Umbilical cord (tissue), 2 donors: ENCODE data around the gene SLC25A48. TPM values are rescaled to one million over a fixed set of nuclear protein-coding genes. Genes with fewer than 3 reads are reported as not detected.

Experiments used
- DNase-seq: peaks from one replicate; pipeline ENCODE4 v3.0.0-alpha.2; 2015; ENCODE audit warnings: low spot score
- total RNA-seq: library from RNA; depleted of rRNA; stranded (reverse); fragments of >200 nt; gene quantifications from one replicate; pipeline ENCODE4 v1.2.3, GENCODE V29; 2014; ENCODE audit warnings: low replicate concordance; ENCODE audit not compliant: insufficient read depth

The SLC25A48 gene, protein sequence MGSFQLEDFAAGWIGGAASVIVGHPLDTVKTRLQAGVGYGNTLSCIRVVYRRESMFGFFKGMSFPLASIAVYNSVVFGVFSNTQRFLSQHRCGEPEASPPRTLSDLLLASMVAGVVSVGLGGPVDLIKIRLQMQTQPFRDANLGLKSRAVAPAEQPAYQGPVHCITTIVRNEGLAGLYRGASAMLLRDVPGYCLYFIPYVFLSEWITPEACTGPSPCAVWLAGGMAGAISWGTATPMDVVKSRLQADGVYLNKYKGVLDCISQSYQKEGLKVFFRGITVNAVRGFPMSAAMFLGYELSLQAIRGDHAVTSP
- 2.6 TPM for total RNA-seq

DNA sequence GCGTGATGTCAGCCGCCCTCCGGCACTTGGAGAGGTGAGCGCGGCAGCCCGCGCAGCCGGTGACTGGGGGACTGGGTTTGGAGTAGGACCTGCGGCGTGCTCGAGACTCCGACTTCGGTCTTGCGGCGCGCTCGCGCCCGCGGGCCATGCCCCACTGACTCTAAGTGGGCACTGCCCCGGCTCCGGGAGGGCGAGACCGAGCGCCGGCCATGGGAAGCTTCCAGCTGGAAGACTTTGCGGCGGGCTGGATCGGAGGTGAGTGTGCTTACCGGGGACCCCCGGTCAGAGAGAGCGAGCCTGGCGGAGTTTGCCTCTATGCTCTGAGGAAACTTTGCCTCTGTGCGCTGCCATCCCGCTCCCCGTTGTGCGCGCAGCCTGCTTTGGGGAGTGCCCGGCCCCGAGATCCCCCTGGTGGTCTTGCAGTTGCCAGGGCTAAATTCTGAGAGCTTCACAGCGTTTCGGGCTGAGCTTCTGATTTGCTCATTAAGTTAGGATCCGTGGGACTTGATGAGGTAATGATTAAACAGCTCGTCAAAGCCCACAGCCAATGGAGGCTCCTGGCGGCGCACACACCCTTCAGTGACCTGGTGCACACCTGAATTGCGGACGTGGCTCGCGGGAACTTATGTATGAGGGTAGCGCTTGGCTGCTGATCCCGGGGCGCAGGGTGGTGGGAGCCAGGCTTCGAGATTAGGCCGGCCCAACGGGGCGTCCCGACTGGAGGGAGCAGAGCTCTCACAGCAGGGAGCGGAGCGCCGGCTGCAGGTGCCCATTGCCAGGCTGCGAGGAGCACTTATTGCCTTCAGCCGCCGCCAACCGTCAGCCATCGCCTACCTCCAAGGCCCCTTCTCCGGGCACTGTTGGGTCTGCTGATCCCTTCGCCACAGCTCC, at the start of gene SLC25A48:
SLC25A48 (plus strand) TSS at position 25 of the 891 bp plus-strand sequence; CDS start at position 210, 185 bp downstream.
- DNase-seq, result peak; percentile 52

DNA sequence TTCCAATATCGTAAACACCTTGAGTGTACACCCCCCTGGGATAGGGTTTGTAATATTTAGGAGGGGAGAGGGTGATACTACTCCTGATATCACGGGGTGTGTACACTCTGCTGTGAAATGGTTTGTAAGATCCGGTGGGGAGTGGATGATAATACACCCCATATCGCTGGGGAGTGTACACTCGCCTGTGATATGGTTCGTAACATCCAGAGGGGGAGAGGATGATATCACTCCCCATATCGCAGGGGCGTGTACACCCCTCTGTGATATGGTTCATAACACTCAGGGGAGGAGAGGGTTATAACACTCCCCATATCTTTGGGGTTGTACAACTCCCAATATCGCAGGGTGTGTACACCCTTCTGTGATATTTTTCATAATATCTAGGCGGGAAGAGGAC, 33.8 kb upstream of the SLC25A48 start:
- DNase-seq, result no peak

DNA sequence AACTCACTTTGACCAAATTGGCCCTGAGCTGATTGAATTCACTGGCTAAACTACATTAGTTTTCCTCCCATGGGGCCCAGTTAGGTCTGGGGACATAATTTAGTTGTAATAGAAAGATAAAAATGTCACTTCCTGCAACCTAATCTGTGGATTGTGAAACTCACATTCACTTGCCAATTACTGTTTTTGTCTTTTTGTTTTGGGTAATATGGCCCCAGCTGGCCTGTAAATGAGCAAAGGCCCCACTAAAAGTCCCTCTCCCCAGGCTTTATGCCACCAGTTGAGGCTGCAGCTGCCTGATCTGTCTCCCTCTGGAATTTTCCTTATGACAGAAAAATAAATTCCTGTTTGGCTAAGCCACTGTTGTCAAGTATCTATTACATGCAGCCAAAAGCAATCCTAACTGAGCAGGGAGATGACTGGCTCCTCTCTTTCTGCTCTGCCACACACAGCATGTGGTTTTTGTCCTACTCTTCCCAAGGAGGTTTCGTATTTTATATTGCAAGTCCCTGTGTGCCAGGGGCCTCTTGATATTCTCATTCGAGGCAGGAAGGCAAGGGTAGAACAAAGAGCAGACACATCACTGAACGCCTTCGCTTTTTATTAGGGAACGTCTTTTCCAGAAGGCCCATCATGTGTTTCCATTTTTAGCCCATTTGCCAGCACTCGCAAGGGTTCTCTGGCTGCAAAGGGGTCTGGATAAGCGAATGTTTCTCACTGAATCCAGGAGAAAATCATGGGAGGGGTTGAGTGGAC, 24.1 kb upstream of the SLC25A48 start:
- no peak for DNase-seq

DNA sequence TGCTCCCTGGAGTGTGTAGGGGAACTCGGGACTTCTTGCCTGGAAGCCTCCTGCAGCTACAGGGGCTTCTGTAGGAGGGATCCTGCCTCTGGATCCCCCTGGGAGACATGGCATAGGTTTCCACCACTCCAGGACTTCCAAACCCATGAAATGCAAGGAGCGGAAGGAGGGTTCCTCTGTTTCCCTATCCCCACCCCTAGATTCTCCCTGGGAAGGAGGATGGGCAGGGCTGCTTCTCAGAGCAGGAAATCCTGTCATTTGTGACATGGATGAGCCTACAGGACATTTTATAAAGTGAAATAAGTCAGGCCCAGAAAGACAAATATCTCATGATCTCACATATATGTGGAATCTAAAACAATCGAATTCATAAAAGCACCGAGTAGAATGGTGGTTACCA, 23.5 kb upstream of the SLC25A48 start:
- no peak for DNase-seq

DNA sequence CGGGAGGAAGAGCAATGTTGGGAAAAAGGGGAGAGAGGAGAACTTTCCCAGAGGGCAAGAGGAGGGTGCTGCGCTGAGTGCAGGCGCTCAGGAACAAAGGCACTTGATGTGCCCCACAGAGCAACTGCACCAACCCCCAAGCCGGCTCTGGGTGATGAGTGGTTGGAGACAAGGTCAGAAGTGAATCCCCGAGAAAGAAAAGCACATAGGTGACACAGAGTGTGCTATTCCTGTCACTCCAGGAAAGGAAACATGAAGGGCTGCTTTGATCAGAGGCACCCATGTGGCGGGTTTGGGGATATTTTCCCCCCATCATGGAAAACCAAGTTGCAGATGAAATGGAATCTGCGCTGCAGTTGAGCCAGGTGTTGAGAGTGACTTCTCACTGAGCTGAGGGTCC, 20.7 kb upstream of the SLC25A48 start:
- no peak for DNase-seq

DNA sequence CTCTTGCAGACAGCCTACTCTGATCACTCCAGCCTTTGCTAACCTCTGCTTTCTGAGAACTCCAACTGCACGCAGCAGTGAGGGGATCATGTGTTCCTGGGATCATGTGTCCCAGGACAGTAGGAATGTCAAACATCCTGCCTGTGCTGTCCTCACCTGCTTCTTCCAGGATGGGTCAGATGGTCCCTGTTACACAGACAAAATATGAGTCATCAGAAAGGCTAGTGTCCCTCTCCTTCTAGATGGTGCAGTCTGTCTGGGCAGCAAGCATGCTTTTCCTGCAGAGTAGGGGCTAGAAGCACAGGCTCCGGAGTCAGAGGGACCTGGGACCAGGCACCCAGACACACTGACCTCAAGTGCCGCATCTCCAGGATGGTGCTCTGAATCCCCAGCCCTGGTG, 20.1 kb upstream of the SLC25A48 start:
- no peak for DNase-seq

DNA sequence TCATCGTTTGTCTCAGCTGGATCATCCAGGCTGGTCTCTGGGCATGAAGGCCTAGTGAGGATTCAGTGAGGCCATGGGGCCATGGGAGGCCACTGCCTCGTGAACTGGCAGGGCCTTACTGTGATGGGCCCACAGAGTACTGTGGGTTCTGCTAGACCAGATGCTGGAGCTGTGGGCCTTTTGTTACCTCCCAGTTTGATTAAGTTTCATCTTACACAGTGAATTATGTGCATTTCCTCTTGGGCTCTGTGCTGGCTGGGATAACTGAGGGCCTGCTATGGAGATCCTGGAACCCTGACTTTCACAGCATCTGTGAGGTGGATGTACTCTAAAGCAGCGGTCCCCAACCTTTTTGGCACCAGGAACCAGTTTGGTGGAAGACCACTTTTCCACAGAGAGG, 19.7 kb upstream of the SLC25A48 start:
- DNase-seq, result no peak

DNA sequence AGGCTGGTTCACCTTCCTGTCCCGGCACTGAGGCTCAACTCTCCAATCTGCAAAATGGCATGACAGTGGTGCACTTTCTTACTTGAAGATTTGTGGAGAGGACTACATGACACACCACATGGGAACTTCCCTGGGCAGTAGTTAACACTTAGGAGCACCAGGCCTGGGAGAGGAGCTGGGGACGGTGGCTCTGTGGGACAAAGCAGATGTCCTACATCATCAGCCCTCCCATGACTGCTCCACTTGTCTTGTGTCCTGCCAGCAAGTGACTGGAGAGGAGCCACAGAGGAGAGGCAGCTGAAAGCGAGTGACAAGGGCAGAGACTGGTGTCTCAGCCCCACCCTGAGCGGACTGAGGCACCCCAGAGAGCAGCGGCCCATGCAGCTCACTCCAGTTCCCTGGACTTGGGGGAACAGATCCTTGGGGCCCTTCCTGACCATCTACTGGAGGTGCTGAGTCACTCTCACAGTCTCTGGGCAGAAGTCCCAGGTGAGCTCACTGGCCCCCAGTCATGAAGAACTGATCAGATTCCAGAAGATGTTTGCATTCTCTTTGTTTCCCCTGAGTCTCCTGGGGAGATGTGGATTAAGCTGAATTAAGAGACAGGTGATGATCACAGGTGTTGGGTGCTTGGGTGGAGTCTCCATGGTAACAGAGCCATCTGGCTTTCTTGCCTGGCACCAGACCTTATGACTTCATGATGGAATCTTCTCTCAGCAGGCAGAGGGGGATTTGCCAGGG, 13.2 kb upstream of the SLC25A48 start:
- no peak for DNase-seq

DNA sequence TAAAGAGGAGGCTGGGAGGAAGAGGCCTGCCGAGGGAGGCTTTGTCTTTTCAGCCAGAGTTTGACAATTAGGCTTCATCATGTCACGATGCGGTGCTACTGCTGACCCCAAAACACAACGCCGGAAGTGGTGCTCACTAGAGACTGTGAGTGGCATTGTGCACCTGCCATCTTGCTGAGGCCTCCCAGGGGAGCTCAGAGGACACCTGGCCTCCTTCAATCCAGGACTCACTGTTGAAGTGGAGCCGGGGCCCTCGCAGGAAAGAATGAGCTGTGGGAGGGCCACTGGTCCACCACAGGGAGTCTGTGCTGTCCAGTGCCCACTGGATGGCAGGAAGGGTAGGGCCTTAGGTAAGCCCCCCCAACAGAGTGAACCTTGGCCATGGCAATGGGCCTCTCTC, 12.7 kb upstream of the SLC25A48 start:
- no peak for DNase-seq

DNA sequence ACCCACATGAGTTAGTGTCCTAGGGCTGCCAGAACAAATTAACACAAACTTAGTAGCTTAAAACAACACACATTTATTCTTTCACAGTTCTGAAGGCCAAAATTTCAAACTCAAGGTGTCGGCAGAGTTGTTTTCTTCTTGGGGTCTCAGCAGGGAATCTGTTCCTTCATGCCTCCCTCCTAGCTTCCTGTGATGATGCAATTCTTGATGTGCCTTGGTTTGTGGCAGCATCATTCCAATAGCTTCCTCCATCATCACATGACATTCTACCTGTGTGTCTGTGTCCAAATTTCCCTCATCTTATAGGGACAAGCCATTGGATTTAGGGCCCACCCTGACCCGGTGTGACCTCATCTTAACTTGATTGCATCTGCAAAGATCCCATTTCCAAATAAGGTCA, 12.2 kb upstream of the SLC25A48 start:
- no peak for DNase-seq

DNA sequence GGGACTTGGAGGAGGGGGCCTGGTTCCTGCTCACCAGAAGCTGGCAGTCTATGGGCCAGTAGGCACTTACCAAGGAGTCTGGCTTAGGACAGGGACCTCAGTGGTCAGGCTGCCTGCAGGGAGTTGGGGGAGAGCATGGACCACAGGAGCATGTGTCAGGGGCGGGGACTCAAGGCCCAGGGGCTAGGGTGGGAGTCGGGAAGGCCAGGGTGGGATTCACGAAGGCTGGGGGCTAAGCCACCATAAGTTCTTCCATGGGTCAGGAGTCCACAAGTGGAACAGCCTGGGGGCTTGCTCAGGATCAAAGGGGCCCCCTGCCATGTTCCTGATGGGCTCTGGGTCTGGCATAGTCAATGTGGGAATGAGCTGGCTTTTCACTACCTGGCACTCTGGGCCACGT, 11.5 kb upstream of the SLC25A48 start:
- DNase-seq, result no peak

DNA sequence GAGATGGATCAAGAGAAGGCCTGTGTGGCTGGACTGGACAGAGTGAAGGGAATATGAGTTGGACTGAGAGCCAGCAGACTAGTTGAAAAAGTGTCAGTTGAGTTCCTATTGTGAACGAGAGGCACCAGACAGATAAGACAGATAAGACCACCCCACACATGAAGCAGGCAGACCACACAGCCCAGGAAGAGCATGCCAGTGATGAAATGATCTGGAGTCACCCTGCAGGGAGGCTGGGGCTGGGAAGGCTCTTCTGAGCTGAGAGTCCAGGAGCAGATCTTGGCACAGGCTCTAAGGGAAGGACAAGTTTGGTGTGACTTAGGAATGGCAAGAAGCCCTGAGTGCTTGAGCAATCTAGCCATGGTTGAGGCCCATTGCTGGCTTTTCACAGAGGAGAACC, 10.6 kb upstream of the SLC25A48 start:
- DNase-seq, result no peak

DNA sequence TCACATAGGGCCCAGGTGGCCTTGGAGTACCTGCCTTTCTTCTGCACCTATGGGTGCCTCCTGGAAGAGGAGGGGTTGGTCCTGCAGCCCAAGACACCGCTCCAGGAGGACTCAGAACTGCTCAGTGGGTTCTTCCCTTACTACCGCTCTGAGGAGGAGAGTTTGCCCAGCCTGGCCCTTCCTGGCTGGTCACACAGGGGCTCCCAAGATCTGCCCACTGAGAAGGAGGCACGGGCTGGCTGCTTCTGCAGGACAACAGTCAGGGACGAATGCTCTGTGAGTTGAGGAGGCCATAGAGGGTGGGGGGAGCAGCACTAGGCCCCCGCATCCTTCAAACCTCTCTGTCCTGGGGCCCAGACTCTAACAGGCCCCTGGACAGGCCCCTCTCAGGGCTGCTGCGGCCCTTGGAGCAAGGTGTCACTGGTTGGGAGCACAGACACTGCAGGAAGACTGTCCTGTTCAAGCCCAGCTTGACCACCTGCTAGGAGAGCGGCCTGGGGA, 9.9 kb upstream of the SLC25A48 start:
- no peak for DNase-seq

DNA sequence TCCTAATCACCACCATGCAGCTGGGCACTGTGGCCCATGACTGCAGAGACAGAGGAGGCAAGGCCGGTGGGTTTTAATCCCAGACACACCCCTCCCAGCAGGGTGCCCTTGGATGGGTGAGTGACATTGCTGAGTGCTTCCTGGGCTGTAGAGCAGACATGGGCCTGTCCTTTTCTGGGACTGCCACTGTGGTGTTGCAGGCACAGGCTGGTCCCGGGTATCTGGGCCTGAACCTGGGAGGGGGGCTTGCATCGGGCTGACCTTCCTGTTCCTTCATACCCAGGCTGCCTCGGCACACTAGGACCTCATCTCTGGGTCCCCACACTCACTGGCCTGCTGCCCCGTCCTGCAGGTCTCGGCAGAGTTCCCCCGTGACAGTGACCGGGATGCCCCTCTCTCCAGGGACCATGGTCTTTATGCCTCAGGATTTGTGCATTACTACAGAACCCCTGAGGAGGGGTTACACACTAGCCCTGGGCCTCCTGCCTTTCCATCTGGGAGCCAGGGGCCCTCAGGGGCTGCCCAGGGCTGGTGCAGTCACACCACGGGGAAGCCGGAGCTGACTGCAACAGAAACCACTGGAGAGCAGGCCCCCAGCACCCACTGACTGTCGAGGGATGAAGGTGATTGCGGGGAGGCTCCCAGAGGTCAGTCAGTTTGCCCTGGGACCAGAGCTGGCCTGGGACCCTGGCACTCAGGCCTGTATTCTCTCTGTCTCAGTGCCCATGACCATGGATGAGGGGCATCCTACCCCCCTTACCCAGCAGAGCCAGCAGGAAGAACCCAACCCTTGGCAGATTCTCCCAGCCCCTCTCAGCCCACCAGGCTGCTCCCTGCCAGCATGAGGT, 8.9 kb upstream of the SLC25A48 start:
- no peak for DNase-seq

DNA sequence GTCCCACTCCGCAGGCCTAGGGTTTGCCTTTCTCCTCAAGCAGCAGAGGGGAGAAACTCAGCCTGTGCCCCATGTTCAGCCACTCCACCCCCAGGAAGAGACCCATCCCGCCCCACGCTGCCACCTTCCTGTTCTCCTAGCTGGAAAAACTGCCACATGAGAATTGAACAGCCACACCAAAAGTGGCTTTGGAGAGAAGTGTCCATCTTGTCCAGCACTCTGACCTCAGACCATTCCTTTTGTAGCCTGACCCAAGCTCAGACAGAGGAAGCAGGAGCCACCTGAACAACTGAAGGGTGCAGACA, 8.3 kb upstream of the SLC25A48 start:
- DNase-seq, result no peak

DNA sequence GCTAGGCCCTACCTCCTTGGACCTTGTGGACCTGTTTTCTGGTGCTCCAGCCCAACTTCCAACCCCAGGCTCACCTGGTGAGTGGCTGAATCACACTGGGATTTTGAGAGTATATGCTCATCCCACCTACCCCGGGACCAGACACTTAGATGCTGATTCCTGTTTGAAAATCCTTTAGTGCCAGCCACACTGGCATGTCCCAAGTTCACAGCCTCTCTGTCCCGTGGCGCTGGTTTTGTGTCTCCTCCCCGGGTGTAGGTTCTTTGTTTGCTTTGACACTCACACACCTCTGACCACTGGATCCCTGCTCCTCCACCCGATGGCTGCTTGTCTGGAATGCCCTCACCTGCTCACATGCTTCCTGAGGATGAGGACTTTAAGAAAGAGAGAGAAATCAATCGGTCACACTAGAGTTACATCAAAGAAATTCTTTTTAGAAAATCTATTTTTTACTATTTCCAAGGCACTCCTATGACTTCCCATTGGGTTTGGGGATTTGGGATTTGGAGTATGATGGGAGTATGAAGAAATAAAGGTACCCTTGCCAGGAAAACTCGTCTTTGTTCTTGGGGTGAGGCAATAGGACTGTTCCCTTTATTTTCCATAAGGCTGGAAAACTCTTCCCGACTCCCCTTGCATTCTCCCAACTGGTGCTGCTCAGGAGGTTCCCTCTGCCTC, 7.3 kb upstream of the SLC25A48 start:
- DNase-seq, result no peak

DNA sequence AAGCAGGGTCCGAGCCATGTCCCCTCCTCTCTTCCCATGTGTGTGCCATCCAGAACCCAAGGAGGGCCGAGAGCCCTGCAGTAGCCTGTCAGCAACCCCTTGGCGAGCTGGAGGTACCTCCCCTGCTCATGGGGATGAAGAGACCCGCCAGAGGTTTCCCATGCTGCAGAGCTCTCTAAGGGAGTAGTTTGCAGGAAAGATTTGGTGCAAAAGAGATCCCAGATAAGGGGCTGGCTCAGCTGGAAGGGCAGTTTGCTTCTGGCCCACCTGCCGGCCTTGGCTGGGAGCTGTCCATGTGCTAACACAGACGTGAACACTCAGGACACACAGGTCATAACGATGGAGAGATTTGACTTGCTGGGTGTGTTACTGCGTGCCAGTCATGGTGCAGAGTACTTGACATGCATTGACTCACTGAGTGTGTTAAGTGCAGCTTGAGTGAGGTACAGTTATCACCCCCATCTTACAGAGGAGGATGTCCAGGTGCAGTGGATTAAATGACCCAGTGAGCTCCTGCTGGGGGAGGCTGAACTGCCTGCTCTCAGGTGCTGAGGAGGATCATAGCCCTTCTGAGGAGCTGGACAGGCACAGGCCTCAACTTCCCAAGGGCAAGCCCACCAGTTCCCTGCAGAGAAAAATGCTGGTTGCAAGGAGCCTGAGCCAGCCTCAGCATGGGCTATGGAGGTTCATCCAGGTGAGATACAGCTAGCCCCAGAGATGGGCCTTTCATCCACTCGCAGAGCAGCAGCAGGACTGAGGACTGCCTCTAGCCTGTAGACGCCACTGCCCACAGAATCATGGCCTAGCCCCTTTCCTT, 6.3 kb upstream of the SLC25A48 start:
- DNase-seq, result no peak

DNA sequence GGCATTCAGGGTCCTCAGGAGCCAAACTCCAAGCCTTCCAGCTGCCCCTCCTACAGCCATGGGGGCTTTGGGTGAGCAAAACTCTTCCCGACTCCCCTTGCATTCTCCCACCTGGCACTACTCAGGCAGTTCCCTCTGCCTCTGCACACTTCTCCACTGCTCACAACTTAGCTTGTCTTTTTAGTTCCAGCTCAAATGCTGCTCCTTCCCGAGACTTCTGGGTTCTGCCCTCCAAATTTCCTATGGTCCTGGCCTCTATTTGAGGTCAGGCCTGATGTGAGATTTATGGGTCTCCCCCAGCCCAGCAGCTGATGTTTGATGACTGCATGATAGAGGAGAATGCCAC, 5.7 kb upstream of the SLC25A48 start:
- no peak for DNase-seq

DNA sequence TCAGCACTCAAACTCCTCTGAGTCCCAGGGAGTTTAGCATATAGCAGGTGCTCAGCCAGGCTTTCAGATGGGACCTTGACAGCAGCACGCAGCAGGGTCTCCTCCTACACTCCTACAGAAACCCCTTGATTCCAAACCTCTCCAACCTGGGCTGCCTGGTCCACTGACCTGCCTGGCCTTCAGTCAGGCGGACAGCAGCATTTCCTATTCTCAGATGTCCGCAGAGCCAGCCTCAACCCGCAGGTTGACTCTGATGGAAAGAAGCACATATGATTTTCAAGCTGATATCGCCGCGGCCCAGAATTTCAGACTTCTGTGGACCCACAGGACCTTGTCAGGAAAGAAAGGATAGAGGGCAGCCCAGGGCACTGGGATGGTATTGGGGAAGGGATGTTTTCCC, 5.3 kb upstream of the SLC25A48 start:
- no peak for DNase-seq
